OCI-LY1 (cell line): ENCODE data around the gene REEP6.

ENCODE experiments used
- H2AFZ ChIP-seq: fragments of 200-600 bp; sonication (generic), shearing (Covaris generic); 2 replicates; pipeline ENCODE4 v1.6.0; 2014; ENCODE audit warnings: antibody characterized with exemption, mild to moderate bottlenecking, low read length
- H3F3A ChIP-seq: fragments of 200-600 bp; sonication (generic), shearing (Covaris generic); 2 replicates; pipeline ENCODE4 v1.6.0; 2014; ENCODE audit warnings: mild to moderate bottlenecking, antibody characterized with exemption, low read length, moderate library complexity; ENCODE audit not compliant: insufficient read depth
- H3K27ac ChIP-seq: fragments of 200-600 bp; sonication (generic); 2 replicates; pipeline ENCODE4 v1.5.1; 2014; ENCODE audit warnings: low read length, mixed run types, mild to moderate bottlenecking, low read depth; ENCODE audit not compliant: poor library complexity, severe bottlenecking
- H3K27me3 ChIP-seq: fragments of 200-600 bp; sonication (generic); 2 replicates; pipeline ENCODE4 v1.6.0; 2014; ENCODE audit warnings: antibody characterized with exemption, mild to moderate bottlenecking, low read length, moderate library complexity; ENCODE audit not compliant: insufficient read depth
- H3K36me3 ChIP-seq: fragments of 200-600 bp; sonication (generic); 2 replicates; pipeline ENCODE4 v1.6.1; 2014; ENCODE audit warnings: mild to moderate bottlenecking, antibody characterized with exemption, low read length, moderate library complexity, mixed read lengths; ENCODE audit not compliant: insufficient read depth
- H3K4me1 ChIP-seq: fragments of 200-600 bp; sonication (generic); 2 replicates; pipeline ENCODE4 v1.5.1; 2014; ENCODE audit warnings: mild to moderate bottlenecking, low read length, moderate library complexity; ENCODE audit not compliant: insufficient read depth, severe bottlenecking
- H3K4me2 ChIP-seq: fragments of 200-600 bp; sonication (generic), shearing (Covaris generic); 2 replicates; pipeline ENCODE4 v1.6.1; 2014; ENCODE audit warnings: low read length
- H3K4me3 ChIP-seq: fragments of 200-600 bp; sonication (generic); 2 replicates; pipeline ENCODE4 v1.5.1; 2014; ENCODE audit warnings: low read length, low read depth, mild to moderate bottlenecking, mixed read lengths; ENCODE audit not compliant: poor library complexity, severe bottlenecking
- H3K79me2 ChIP-seq: fragments of 200-600 bp; shearing (Covaris generic); 2 replicates; pipeline ENCODE4 v1.6.1; 2016; ENCODE audit warnings: mixed run types, low read length, mixed read lengths; ENCODE audit not compliant: insufficient read depth
- H3K9ac ChIP-seq: fragments of 200-600 bp; sonication (generic), shearing (Covaris generic); 2 replicates; pipeline ENCODE4 v1.6.1; 2014; ENCODE audit warnings: mild to moderate bottlenecking, low read length, mixed read lengths
- H3K9me2 ChIP-seq: fragments of 200-600 bp; sonication (generic), shearing (Covaris generic); 2 replicates; pipeline ENCODE4 v1.6.1; 2014; ENCODE audit warnings: low read depth, mild to moderate bottlenecking, low read length, mixed read lengths
- H3K9me3 ChIP-seq: fragments of 200-600 bp; shearing (Covaris generic); 2 replicates; pipeline ENCODE4 v1.6.1; 2014; ENCODE audit warnings: low read length, mixed read lengths
- H4K20me1 ChIP-seq: fragments of 200-600 bp; sonication (generic), shearing (Covaris generic); 2 replicates; pipeline ENCODE4 v1.6.0; 2016; ENCODE audit warnings: mild to moderate bottlenecking, low read length; ENCODE audit not compliant: insufficient read depth
- CTCF ChIP-seq: fragments of 200-600 bp; sonication (generic), shearing (Covaris generic); IDR thresholded peaks from 2 replicates; pipeline ENCODE4 v1.5.1; 2017; ENCODE audit warnings: mild to moderate bottlenecking, antibody characterized with exemption, low read length, moderate library complexity, mixed read lengths
- EZH2 ChIP-seq: fragments of 200-600 bp; sonication (generic), shearing (Covaris generic); IDR thresholded peaks from 2 replicates; pipeline ENCODE4 v1.8.0; 2017; ENCODE audit warnings: borderline replicate concordance, mixed run types, mild to moderate bottlenecking, antibody characterized with exemption, low read length, moderate library complexity, mixed read lengths

Gene REEP6

GRCh38 chr19:1522061-1522460 is 31.1 kb downstream of the REEP6 start:
- H3K79me2 ChIP-seq: no peaks in the 10 kb centered on the region
- no peaks in the 10 kb centered on the region for H4K20me1 ChIP-seq
- H3K9me2 ChIP-seq: no peaks in the 10 kb centered on the region
- no peaks in the 10 kb centered on the region for H3K9me3 ChIP-seq
- H2AFZ ChIP-seq: no peak overlapping the region
- H3K27ac ChIP-seq: no peak overlapping the region
- no peak for TF ChIP-seq EZH2
- no peak for TF ChIP-seq CTCF
- H3F3A ChIP-seq: no peaks in the 10 kb centered on the region
- no peaks in the 10 kb centered on the region for H3K36me3 ChIP-seq
- H3K4me3 ChIP-seq: no peak overlapping the region
- H3K9ac ChIP-seq: no peak overlapping the region
- H3K4me1 ChIP-seq: no peaks in the 10 kb centered on the region
- H3K4me2 ChIP-seq: no peak overlapping the region
- H3K27me3 ChIP-seq: no peaks in the 10 kb centered on the region; the same call in 1 of the 2 replicates

GRCh38 chr19:1522838-1523237 is 31.9 kb downstream of the REEP6 start:
- no peak overlapping the region for H3K27ac ChIP-seq
- no peak overlapping the region for H3K4me2 ChIP-seq
- no peak overlapping the region for H2AFZ ChIP-seq
- H3K27me3 ChIP-seq: no peaks in the 10 kb centered on the region; the same call in 1 of the 2 replicates
- H3K9me2 ChIP-seq: no peaks in the 10 kb centered on the region
- TF ChIP-seq EZH2: no peak
- no peak for TF ChIP-seq CTCF
- no peaks in the 10 kb centered on the region for H3K4me1 ChIP-seq
- no peaks in the 10 kb centered on the region for H3F3A ChIP-seq
- H3K9ac ChIP-seq: no peak overlapping the region
- H3K4me3 ChIP-seq: no peak overlapping the region
- H3K36me3 ChIP-seq: no peaks in the 10 kb centered on the region
- no peaks in the 10 kb centered on the region for H4K20me1 ChIP-seq
- H3K79me2 ChIP-seq: no peaks in the 10 kb centered on the region
- H3K9me3 ChIP-seq: no peaks in the 10 kb centered on the region

- Histone ChIP-seq H3K9me2 (no peaks in the 10 kb centered on the region), H3F3A (no peaks in the 10 kb centered on the region), H3K4me3 (no peak within 1 kb of the TSS), H3K9me3 (no peaks in the 10 kb centered on the region), H3K36me3 (no peaks in the 10 kb centered on the region), H3K4me2 (no peak within 1 kb of the TSS), H3K27me3 (no peaks in the 10 kb centered on the region; the same call in 1 of the 2 replicates), H3K9ac (no peak within 1 kb of the TSS), H3K79me2 (no peaks in the 10 kb centered on the region), H2AFZ (no peak within 1 kb of the TSS), H3K27ac (no peak within 1 kb of the TSS), H3K4me1 (no peaks in the 10 kb centered on the region), H4K20me1 (no peaks in the 10 kb centered on the region)
- TF ChIP-seq EZH2 (no peak), CTCF (no peak)
Observed at GRCh38 chr19:1523412-1524286, 32.7 kb downstream of the REEP6 start, which contains the start of gene PLK5. Gene PLK5, plus strand, starts transcription at chr19:1524077. Its CDS starts 2,920 bp downstream, at chr19:1526997.
